ENCODE results near the gene GALNTL6.

GRCh38 chr4:172844556-172844955 lies 1031.4 kb downstream of the GALNTL6 start:
- TF ChIP-seq CTCF (IDR thresholded peaks at IDR 0.05) (no peak), POLR2AphosphoS5 (IDR thresholded peaks at IDR 0.05) (no peak), POLR2A (IDR thresholded peaks at IDR 0.05) (no peak), EP300 (IDR thresholded peaks at IDR 0.05) (no peak)
